ENCODE results near the gene SLC18A2.

SLC18A2 gene

DNA sequence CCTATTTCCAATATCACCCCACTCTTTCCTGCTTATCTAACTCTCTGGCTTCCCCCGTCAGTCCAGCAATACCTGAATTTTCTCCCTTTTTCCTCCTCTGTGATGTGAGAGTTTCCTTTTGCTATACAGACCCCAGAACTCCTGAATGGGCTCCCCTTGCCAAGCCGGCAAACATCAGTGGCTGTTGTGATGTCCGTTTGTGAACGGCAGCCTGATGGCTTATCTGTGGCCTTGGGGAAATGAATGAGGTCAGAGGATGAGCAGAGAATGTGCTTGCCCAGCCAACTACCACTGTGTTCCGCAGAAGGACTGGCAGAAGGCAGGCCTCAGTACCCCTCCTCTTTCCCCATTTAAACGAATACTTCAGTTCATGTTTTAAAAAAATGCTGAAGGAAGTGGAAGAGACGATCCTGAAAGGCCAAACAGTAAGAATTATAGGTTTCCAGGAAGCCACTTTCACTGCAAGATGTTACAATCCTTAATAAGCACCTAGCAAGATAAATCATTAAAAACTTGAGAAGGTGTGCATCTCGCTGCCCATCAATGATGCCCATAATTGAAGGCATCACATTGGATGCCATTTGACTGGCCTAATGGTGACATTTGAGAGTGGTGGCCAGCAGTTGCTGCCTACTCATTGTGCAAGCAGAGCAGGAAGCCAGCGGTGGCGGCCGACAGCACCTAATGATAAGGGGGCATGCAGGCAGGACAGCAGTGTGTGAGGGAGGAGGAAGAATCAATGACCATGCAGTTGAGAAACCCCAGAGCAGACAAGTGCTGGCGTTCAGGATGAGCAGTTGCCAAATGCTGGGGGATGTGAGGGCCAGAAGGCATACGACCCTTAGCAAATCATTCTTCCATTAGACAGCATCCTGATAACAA, 31.5 kb downstream of the SLC18A2 start:
- no peak overlapping the region for H3K27ac ChIP-seq (replicated peaks; ENCODE audit: low read length)
- H4K91ac ChIP-seq (ENCODE audit: low read depth, low read length, poor library complexity), result no peak overlapping the region
- no peak overlapping the region for H3K23ac ChIP-seq (ENCODE audit: low read depth, low read length, poor library complexity)
- no peak overlapping the region for H3K9ac ChIP-seq (ENCODE audit: low read depth, low read length, poor library complexity)
- H3K4me3 ChIP-seq (ENCODE audit: low read length in 2 of 2), result no peak overlapping the region
- no peaks in the 10 kb centered on the region for H3K36me3 ChIP-seq (replicated peaks in 1 of 2; ENCODE audit: control insufficient read depth in 2 of 2, insufficient read depth in 2 of 2, low read length in 2 of 2)
- no peak overlapping the region for H3K14ac ChIP-seq (ENCODE audit: low read length)
- DNase-seq (ENCODE audit: low spot score), result no peak
- no peak overlapping the region for H2BK5ac ChIP-seq (ENCODE audit: low read length)
- H3K4ac ChIP-seq (ENCODE audit: low read length), result no peak overlapping the region
- H4K8ac ChIP-seq (ENCODE audit: low read depth, low read length), result no peak overlapping the region
- H3K4me2 ChIP-seq (ENCODE audit: insufficient read depth, low read length, poor library complexity, severe bottlenecking), result no peak overlapping the region
- H3K4me1 ChIP-seq (ENCODE audit: control insufficient read depth in 2 of 2, insufficient read depth in 1 of 2, low read depth in 1 of 2, low read length in 2 of 2), result no peaks in the 10 kb centered on the region
- H3K79me1 ChIP-seq (ENCODE audit: low read depth, low read length), result peaks cover 2% of the 10 kb centered on the region
- no peak overlapping the region for H3K18ac ChIP-seq (ENCODE audit: low read length)
- H2AK5ac ChIP-seq (ENCODE audit: low read depth, low read length), result no peak overlapping the region
- no peak overlapping the region for H2BK12ac ChIP-seq (ENCODE audit: low read length)
- H3K9me3 ChIP-seq (replicated peaks in 1 of 2; ENCODE audit: control insufficient read depth in 2 of 2, insufficient read depth in 1 of 2, low read depth in 1 of 2, low read length in 2 of 2), result no peaks in the 10 kb centered on the region
- H2AFZ ChIP-seq (ENCODE audit: low read length), result no peak overlapping the region
- H3K27me3 ChIP-seq (ENCODE audit: control insufficient read depth in 3 of 3, insufficient read depth in 3 of 3, low read depth in 1 of 3, low read length in 3 of 3), result no peaks in the 10 kb centered on the region
- H2BK120ac ChIP-seq (ENCODE audit: low read depth, low read length), result no peak overlapping the region
- WGBS, 2 donors (ENCODE audit: extremely low coverage in 2 of 2, insufficient read length in 2 of 2, insufficient replicate concordance in 1 of 2), result no CpG with 5 or more reads among the region's 13 CpGs
- no peak overlapping the region for H2BK15ac ChIP-seq (ENCODE audit: low read length)

DNA sequence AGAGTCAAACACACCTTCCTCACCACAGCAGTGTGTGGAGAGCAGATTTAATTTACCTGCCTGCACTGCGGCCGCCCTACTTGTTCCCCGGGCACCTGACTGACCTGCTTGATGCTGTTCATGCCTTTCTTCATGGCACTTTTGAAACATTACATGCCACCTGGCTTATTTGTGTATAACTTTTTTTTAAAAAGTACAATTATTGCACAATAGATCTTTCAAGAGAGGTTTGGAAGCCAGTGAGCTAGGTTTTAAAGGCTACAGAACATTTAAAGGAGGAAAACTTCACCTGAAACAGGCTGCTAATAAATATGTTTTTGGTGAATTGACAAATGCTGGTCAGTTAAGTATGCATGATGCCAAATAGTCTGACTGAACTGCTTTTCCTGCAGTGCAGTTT, 33.1 kb downstream of the SLC18A2 start:
- Histone ChIP-seq H2BK12ac (ENCODE audit: low read length) (no peak overlapping the region), H2AK5ac (ENCODE audit: low read depth, low read length) (no peak overlapping the region), H3K4ac (ENCODE audit: low read length) (no peak overlapping the region), H3K14ac (ENCODE audit: low read length) (no peak overlapping the region), H3K4me1 (ENCODE audit: control insufficient read depth in 2 of 2, insufficient read depth in 1 of 2, low read depth in 1 of 2, low read length in 2 of 2) (no peaks in the 10 kb centered on the region), H3K4me3 (ENCODE audit: low read length in 2 of 2) (no peak overlapping the region), H2AFZ (ENCODE audit: low read length) (no peak overlapping the region), H3K9ac (ENCODE audit: low read depth, low read length, poor library complexity) (no peak overlapping the region), H3K79me1 (ENCODE audit: low read depth, low read length) (peaks cover 2% of the 10 kb centered on the region), H3K9me3 (replicated peaks in 1 of 2; ENCODE audit: control insufficient read depth in 2 of 2, insufficient read depth in 1 of 2, low read depth in 1 of 2, low read length in 2 of 2) (no peaks in the 10 kb centered on the region), H3K4me2 (ENCODE audit: insufficient read depth, low read length, poor library complexity, severe bottlenecking) (no peak overlapping the region), H3K27me3 (ENCODE audit: control insufficient read depth in 3 of 3, insufficient read depth in 3 of 3, low read depth in 1 of 3, low read length in 3 of 3) (no peaks in the 10 kb centered on the region), H2BK5ac (ENCODE audit: low read length) (no peak overlapping the region), H2BK120ac (ENCODE audit: low read depth, low read length) (no peak overlapping the region), H3K36me3 (replicated peaks in 1 of 2; ENCODE audit: control insufficient read depth in 2 of 2, insufficient read depth in 2 of 2, low read length in 2 of 2) (no peaks in the 10 kb centered on the region), H4K91ac (ENCODE audit: low read depth, low read length, poor library complexity) (no peak overlapping the region), H3K18ac (ENCODE audit: low read length) (no peak overlapping the region), H3K23ac (ENCODE audit: low read depth, low read length, poor library complexity) (no peak overlapping the region), H2BK15ac (ENCODE audit: low read length) (no peak overlapping the region), H3K27ac (replicated peaks; ENCODE audit: low read length) (no peak overlapping the region), H4K8ac (ENCODE audit: low read depth, low read length) (no peak overlapping the region)
- no CpG with 5 or more reads among the region's 3 CpGs for WGBS, 2 donors (ENCODE audit: extremely low coverage in 2 of 2, insufficient read length in 2 of 2, insufficient replicate concordance in 1 of 2)
- DNase-seq (ENCODE audit: low spot score), result no peak

DNA sequence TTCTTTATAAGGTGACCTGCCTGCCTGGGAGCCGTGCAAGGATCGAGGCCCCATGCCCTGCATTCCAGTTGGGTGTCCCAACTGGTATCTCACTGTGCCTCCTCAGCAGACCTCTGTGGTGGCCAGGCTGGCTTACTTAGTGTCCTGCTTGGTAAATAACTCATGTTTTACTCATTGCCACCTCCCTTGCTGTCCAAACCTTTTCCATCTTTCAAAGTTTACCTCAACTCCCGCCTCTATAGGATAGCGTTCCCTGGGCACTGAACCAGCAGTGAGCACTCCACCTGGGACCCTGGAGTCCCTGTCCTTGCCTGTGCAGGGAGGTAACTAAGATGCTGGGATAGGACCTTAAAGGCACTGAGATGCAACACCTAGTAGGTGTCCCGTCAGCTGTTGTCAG, 33.6 kb downstream of the SLC18A2 start:
- no CpG with 5 or more reads among the region's 5 CpGs for WGBS, 2 donors (ENCODE audit: extremely low coverage in 2 of 2, insufficient read length in 2 of 2, insufficient replicate concordance in 1 of 2)
- Histone ChIP-seq H4K91ac (ENCODE audit: low read depth, low read length, poor library complexity) (no peak overlapping the region), H2AK5ac (ENCODE audit: low read depth, low read length) (no peak overlapping the region), H3K79me1 (ENCODE audit: low read depth, low read length) (peaks cover under 1% of the 10 kb centered on the region), H4K8ac (ENCODE audit: low read depth, low read length) (no peak overlapping the region), H2BK15ac (ENCODE audit: low read length) (no peak overlapping the region), H3K36me3 (replicated peaks in 1 of 2; ENCODE audit: control insufficient read depth in 2 of 2, insufficient read depth in 2 of 2, low read length in 2 of 2) (no peaks in the 10 kb centered on the region), H3K9ac (ENCODE audit: low read depth, low read length, poor library complexity) (no peak overlapping the region), H3K4me2 (ENCODE audit: insufficient read depth, low read length, poor library complexity, severe bottlenecking) (no peak overlapping the region), H3K18ac (ENCODE audit: low read length) (no peak overlapping the region), H2BK5ac (ENCODE audit: low read length) (no peak overlapping the region), H2BK120ac (ENCODE audit: low read depth, low read length) (no peak overlapping the region), H3K4me1 (ENCODE audit: control insufficient read depth in 2 of 2, insufficient read depth in 1 of 2, low read depth in 1 of 2, low read length in 2 of 2) (no peaks in the 10 kb centered on the region), H3K4me3 (ENCODE audit: low read length in 2 of 2) (no peak overlapping the region), H3K9me3 (replicated peaks in 1 of 2; ENCODE audit: control insufficient read depth in 2 of 2, insufficient read depth in 1 of 2, low read depth in 1 of 2, low read length in 2 of 2) (no peaks in the 10 kb centered on the region), H3K23ac (ENCODE audit: low read depth, low read length, poor library complexity) (no peak overlapping the region), H3K14ac (ENCODE audit: low read length) (no peak overlapping the region), H2AFZ (ENCODE audit: low read length) (no peak overlapping the region), H3K27me3 (ENCODE audit: control insufficient read depth in 3 of 3, insufficient read depth in 3 of 3, low read depth in 1 of 3, low read length in 3 of 3) (no peaks in the 10 kb centered on the region), H3K27ac (replicated peaks; ENCODE audit: low read length) (no peak overlapping the region), H2BK12ac (ENCODE audit: low read length) (no peak overlapping the region), H3K4ac (ENCODE audit: low read length) (no peak overlapping the region)
- DNase-seq (ENCODE audit: low spot score), result no peak

DNA sequence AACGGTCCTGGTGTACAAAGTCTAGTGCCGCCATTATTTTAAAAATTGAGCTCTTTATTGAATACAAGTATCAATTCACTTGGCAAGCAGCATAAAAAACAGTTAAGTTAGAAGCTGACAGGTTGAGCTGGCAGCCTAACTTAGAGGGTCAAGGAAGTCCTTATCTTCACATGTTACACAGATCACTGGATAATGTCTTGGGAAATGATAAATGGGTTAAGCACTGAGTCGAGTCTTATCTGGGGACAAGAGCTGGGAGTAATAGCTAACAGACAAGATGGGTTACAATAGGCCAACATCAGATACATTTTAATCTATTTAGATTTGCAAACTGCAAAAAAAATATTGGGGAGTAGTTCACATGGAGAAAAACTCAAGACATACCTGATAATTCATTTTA, 34.2 kb downstream of the SLC18A2 start:
- no peak overlapping the region for H2AK5ac ChIP-seq (ENCODE audit: low read depth, low read length)
- no peak overlapping the region for H3K27ac ChIP-seq (replicated peaks; ENCODE audit: low read length)
- no peak overlapping the region for H4K91ac ChIP-seq (ENCODE audit: low read depth, low read length, poor library complexity)
- no peaks in the 10 kb centered on the region for H3K79me1 ChIP-seq (ENCODE audit: low read depth, low read length)
- H3K27me3 ChIP-seq (ENCODE audit: control insufficient read depth in 3 of 3, insufficient read depth in 3 of 3, low read depth in 1 of 3, low read length in 3 of 3), result no peaks in the 10 kb centered on the region
- no peaks in the 10 kb centered on the region for H3K9me3 ChIP-seq (replicated peaks in 1 of 2; ENCODE audit: control insufficient read depth in 2 of 2, insufficient read depth in 1 of 2, low read depth in 1 of 2, low read length in 2 of 2)
- H3K4me3 ChIP-seq (ENCODE audit: low read length in 2 of 2), result no peak overlapping the region
- no peak overlapping the region for H2BK120ac ChIP-seq (ENCODE audit: low read depth, low read length)
- no peak overlapping the region for H3K18ac ChIP-seq (ENCODE audit: low read length)
- no peak overlapping the region for H2BK15ac ChIP-seq (ENCODE audit: low read length)
- H2AFZ ChIP-seq (ENCODE audit: low read length), result no peak overlapping the region
- H3K4me2 ChIP-seq (ENCODE audit: insufficient read depth, low read length, poor library complexity, severe bottlenecking), result no peak overlapping the region
- H3K36me3 ChIP-seq (replicated peaks in 1 of 2; ENCODE audit: control insufficient read depth in 2 of 2, insufficient read depth in 2 of 2, low read length in 2 of 2), result no peaks in the 10 kb centered on the region
- H3K14ac ChIP-seq (ENCODE audit: low read length), result no peak overlapping the region
- no peak overlapping the region for H2BK12ac ChIP-seq (ENCODE audit: low read length)
- H3K23ac ChIP-seq (ENCODE audit: low read depth, low read length, poor library complexity), result no peak overlapping the region
- no peak overlapping the region for H2BK5ac ChIP-seq (ENCODE audit: low read length)
- no peak overlapping the region for H4K8ac ChIP-seq (ENCODE audit: low read depth, low read length)
- H3K4ac ChIP-seq (ENCODE audit: low read length), result no peak overlapping the region
- DNase-seq (ENCODE audit: low spot score), result no peak
- no peaks in the 10 kb centered on the region for H3K4me1 ChIP-seq (ENCODE audit: control insufficient read depth in 2 of 2, insufficient read depth in 1 of 2, low read depth in 1 of 2, low read length in 2 of 2)
- H3K9ac ChIP-seq (ENCODE audit: low read depth, low read length, poor library complexity), result no peak overlapping the region
- no CpG with 5 or more reads among the region's 3 CpGs for WGBS, 2 donors (ENCODE audit: extremely low coverage in 2 of 2, insufficient read length in 2 of 2, insufficient replicate concordance in 1 of 2)
